ENCODE data around the gene NIPAL4.
A peak's percentile ranks its signal among the peaks of the same experiment; 100 is the strongest.

The NIPAL4 gene

DNA sequence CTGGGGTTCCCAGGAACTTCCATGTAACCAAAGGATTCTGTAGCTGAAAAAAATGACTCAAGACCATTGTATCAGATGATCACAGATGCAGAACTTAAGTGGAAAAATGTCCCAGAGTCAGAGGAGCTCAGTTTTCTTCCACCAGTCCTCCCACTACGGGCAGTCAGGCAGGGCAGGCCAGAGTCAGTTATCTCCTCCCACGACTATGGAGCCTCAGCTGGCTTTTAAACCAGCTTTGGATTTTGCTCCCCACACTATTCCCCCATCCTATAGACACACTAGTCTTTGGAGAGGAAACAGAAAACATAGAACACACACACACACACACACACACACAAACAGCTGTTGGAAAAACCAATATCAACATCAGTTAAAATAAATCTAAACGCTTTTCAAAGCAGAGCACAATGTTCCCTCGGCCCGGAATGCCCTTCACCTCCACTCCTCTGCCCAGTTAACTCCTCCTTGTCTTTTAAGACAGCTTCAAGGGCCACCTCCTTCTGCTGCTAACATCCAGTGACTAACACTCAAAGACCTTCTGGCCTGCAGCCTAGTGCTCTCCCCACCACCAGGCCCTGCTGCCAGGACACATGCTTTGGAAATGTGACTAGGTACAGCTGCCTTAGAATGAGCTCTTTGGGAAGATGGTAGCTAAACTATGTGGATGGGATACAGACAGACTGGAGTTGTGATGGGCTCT is 56.8 kb downstream of the NIPAL4 start:
- peak; percentile 73 for DNase-seq (ENCODE audit: low read depth)

DNA sequence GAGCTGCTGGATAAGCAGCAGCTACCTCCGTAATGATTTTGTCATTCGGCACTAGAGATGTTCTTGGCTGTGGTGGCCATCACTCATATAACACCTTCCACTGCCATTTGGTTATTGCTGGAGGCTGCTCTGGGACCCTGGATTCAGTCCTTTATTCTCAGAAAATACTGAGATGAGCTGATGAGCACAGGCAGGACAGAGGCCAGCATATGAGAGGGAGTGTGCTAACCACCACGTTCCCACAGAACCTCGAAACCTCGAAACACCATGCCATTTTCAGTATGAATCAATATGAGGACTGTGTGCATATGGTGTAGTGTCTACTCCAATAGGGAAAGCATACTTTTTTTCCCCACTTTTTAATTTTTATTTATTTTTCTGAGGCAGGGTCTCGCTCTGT is 59.0 kb downstream of the NIPAL4 start:
- DNase-seq (ENCODE audit: low read depth) = no peak

DNA sequence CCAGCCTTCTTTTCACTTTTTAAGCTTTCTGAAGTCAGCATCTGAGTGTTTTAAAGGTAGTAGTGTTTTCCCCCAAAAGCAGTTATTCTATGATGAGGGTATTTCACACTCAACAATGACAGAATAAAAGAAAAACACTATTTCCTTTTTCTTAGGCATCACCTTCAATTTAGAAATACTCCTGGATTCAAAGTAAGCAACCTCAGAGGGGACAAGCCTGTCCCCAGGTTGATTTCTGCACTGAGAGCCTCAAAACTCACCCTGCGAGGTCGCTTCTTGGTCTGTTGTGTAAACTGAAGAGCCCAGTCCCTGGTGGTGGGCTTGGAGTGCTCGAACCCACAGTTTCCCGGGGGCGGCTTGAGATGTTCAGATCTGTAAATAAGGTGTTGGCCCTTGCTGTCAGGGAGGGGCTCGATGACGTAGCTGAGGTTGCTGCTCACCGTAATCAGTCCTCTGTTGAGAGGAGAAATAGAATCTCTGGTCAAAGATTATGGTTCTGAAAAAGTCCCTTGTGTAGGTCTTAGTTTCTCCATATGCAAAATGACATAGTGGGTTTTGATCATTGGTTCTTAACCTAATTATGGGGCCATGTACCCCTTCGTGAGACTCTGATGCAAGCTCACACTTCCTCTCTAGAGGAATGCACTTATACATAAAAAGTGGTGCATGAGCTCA is 59.7 kb downstream of the NIPAL4 start:
- no peak for DNase-seq (ENCODE audit: low read depth)

DNA sequence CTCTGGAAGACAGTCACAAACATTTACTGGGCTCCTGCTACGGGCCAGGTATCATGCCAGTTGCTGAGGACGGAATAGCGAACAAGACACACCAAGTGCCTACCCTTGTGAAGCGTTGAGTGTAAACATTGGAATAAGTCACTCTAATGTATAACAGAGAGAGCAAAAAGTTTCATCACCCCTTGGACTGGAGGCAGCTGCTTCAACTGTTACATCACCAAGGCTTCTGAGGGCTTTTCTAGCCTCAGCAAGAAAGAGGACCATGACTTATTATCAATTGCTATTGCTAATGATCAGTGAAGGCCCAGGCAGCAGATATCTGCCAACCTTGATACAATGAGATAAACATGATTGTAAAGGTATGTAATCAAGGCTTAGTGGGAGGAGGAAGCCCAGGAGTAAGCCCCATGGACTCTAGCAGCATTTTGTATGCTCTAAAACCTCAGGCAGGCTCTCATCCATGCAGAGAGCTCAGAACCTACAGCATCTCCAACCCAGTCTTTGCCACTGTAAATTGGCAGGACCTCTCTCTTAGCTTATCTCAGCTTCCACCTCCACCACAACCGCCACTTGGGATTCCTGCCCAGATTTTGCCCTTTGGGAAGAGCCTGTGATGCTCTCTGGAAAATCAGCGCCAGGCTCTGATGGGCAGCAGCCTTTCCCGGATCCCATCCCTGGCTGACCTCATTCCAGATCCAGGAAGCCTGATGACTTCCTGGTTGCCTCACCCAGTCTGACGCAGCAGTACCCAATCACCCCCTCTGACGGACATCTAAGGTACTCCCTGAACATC is 61.1 kb downstream of the NIPAL4 start:
- peak; percentile 12 for DNase-seq (ENCODE audit: low read depth)

DNA sequence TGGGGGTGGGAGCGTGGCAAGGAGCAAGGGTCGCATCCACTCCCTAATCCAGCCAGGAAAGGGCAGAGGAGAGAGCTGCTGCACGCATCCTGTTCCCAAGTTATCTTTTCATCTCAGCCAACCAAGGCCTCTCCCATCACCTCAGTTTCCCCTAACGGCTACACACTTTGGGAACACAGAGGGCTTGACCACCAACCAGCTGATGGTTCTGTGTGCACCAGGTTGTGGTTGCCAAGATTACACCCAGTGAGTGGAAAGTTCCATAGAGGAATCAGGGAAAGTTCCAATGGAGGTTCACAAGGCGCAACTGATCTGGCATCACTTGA is 61.7 kb downstream of the NIPAL4 start:
- DNase-seq (ENCODE audit: low read depth) = no peak

DNA sequence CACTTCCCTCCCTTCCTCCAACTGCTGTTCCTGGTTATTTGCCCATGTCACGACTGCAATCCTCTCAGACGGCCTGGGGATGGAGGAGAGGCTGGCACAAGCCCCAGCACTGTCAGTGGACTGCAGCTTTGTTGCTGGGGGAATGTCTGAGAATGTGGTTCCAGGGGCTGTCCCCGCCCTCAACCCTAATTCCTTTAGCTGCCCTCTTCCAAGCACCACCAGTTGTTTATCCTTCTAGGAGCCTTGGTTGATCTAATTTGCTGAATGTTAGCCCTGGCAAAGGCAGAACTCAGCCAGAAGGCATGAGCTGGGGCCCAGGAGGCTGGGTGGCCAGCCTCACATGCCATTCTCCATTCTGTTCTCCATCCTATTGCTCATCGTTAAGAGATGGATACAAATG is 64.0 kb downstream of the NIPAL4 start:
- no peak for DNase-seq (ENCODE audit: low read depth)
